ENCODE results near the gene TSC2.

GRCh38 chr16:2095918-2096582, 48.3 kb downstream of the TSC2 start:
- TF ChIP-seq CTCF (IDR thresholded peaks at IDR 0.05) = no peak
- TF ChIP-seq POLR2A (IDR thresholded peaks at IDR 0.05) = no peak
- no peak for TF ChIP-seq EP300 (IDR thresholded peaks at IDR 0.05; ENCODE audit: low read depth)
- TF ChIP-seq POLR2AphosphoS5 (IDR thresholded peaks at IDR 0.05) = no peak

Data from transverse colon (tissue), 4 donors.